ENCODE data around the gene IGFBPL1. TPM values are rescaled to one million over a fixed set of nuclear protein-coding genes. Genes with fewer than 3 reads are reported as not detected.

IGFBPL1 gene
- total and polyA plus RNA-seq, 2 of the 13 experiments (the other 11 are each of a cell fraction or from before 2014, with no cell fraction given), result 0.24 TPM; not detected in 1

DNA sequence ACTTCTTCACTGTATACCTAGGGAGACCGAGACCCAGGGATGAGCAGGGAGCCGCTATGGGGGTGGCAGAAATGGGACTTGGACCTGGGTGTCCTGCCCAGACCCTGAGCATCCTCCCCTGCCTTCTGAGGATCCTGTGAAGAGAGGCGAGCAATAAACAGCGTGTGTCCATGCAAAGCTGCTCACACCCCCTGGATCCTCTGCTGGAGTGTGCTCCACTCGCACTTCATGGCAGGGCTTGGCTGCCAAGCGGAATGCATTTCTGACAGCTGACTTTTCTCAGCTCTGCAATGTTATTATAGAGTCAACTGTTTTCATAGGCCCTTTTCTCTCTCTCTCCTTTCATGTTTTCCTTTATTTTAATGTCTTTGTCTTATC, 62.8 kb downstream of the IGFBPL1 start:
- no peak overlapping the region for H3K9ac ChIP-seq (ENCODE audit: insufficient read depth, low read depth, low read length)
- BruUV-seq (replicated peaks), result no TSS peak
- TF ChIP-seq GZF1 (CRISPR knock-in tag; IDR thresholded peaks at IDR 0.05) (no peak), SRSF1 (optimal IDR thresholded peaks at IDR 0.05; ENCODE audit: low read depth, low read length) (no peak), BATF2 (CRISPR knock-in tag; IDR thresholded peaks at IDR 0.05) (no peak), NFRKB (IDR thresholded peaks at IDR 0.05) (no peak), MXI1 (IDR thresholded peaks at IDR 0.05; ENCODE audit: borderline replicate concordance, low read depth, low read length) (no peak), ZSCAN25 (CRISPR knock-in tag; IDR thresholded peaks at IDR 0.05) (no peak), TCF12 (IDR thresholded peaks at IDR 0.05) (no peak), TCF12 (CRISPR knock-in tag; IDR thresholded peaks at IDR 0.05) (no peak), ZNF891 (CRISPR knock-in tag; IDR thresholded peaks at IDR 0.05) (no peak)
- TF ChIP-seq, protein P1, sequence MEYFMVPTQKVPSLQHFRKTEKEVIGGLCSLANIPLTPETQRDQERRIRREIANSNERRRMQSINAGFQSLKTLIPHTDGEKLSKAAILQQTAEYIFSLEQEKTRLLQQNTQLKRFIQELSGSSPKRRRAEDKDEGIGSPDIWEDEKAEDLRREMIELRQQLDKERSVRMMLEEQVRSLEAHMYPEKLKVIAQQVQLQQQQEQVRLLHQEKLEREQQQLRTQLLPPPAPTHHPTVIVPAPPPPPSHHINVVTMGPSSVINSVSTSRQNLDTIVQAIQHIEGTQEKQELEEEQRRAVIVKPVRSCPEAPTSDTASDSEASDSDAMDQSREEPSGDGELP (IDR thresholded peaks at IDR 0.05; ENCODE audit: borderline replicate concordance, low read depth), result no peak
- POLR2A ChIA-PET, result interaction anchor here (0.6 kb wide), 1 partner anchor 608 kb away, joined by 3 read pairs; the partner anchor contains the start of gene TRMT10B
- peaks cover 44% of the 10 kb centered on the region for H3K4me1 ChIP-seq (ENCODE audit: insufficient read depth, low read length)
- CTCF ChIA-PET (ENCODE audit: low intra/inter-chr PET ratio, low total read pairs), result no interaction called here
- ATAC-seq, result no peak
- no peaks in the 10 kb centered on the region for H3K27me3 ChIP-seq (ENCODE audit: control insufficient read depth in 1 of 2, insufficient read depth in 2 of 2, low read length in 2 of 2)
- H2AFZ ChIP-seq (ENCODE audit: low read length), result no peak overlapping the region
- no peaks in the 10 kb centered on the region for H3K79me2 ChIP-seq (ENCODE audit: insufficient read depth, low read length)
- no peaks in the 10 kb centered on the region for H4K20me1 ChIP-seq (ENCODE audit: insufficient read depth, low read length)
- H3K36me3 ChIP-seq (replicated peaks in 1 of 2; ENCODE audit: control insufficient read depth in 1 of 2, insufficient read depth in 2 of 2, low read length in 2 of 2), result no peaks in the 10 kb centered on the region
- 93% methylated on average over 5 of the region's 6 CpGs for WGBS (ENCODE audit: low lambda C conversion rate)
- H3K27ac ChIP-seq (ENCODE audit: extremely low read length, insufficient read depth, low read length), result no peak overlapping the region
- DNase-seq (ENCODE audit: low spot score), result no peak
- intact Hi-C loops (cut with micrococcal nuclease; ENCODE audit: unreplicated experiment) (loop anchor here (5.0 kb wide), 1 partner anchor 449 kb away; no protein-coding TSS in a partner anchor), in situ Hi-C loops (cut with HindIII; ENCODE audit: extremely low pct_ligation_motif_present, low pct_unique_long_range_greater_than_20kb) (loop anchor here (5.0 to 25.0 kb wide), 3 partner anchors 41 to 874 kb away; partner anchors contain the start of gene POLR1E)
- H3K4me3 ChIP-seq (replicated peaks in 1 of 3; ENCODE audit: insufficient read depth in 1 of 3, low read depth in 2 of 3, low read length in 3 of 3), result no peak overlapping the region
- no peak for FAIRE-seq
- no peaks in the 10 kb centered on the region for H3K9me3 ChIP-seq (ENCODE audit: low read length)
- no peak overlapping the region for H3K4me2 ChIP-seq (ENCODE audit: low read depth, low read length)

Measured in HepG2 (cell line).